GM21390 (cell line): Measurements from ENCODE around the gene TTC28.

ENCODE experiments used
- ATAC-seq: cut with Tn5 transposase; IDR thresholded peaks from one replicate; pipeline ENCODE4 v1.9.1; 2021; ENCODE audit not compliant: unreplicated experiment

The TTC28 gene

DNA sequence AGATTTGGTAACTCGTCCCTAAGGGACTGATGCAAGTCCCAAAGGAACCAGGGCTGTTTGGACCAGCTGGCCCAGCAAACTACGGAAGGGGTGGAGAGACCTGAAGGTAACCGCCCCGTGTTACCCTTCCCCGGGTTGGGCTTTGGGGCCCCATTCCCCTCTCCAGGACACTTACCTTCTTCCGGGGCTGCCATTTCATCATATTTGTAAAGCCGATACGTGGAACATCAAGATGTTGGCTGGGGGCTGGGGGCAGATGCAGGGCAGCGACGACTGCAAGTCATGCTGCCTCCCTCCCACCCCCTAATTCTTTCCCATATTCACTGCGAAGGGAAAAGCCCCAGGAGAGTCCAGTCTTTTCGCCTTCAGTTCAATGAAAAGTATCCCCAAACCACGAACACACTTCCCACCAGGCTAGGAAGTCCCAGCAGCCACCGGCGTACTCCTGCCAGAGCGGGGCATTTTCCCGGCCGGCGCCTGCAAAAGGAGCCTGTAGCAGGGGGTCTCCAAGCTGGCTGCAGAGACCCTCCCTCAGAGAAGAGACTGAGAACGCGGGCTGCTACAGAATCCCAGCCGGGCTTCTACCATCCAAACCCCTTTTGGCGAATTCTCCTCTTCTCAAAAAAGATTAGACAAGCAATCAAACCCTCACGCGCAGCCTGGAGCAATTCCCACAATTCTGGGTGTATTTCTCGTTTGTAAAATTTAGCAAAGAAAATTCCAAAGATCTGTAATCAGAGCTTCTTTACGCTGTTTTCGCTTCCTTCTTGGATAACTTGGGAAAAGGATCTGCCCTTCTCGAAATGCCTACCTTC, 236.7 kb downstream of the TTC28 start:
- ATAC-seq, result no peak

DNA sequence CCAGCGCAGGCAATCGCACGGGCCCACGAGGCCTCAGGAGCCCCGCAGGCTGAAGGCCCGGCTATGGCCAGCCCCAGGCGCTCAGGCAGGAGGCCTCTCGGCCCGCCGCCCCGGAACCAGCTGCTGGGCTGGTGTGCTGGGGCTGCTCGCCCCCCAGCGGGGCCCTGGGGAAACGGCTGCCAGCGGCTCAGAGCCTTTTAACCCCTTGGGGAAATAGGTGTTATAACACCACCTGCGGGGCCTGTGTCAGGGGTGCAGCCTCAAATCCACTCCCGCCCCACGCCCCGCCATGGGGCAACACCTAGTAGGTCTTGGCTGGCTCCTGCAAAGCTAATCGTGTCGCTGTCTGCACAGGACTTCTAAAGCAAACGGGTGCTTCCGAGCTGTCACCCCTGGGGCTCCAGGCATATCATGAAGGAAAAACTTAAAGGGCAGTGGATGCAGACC, 237.4 kb downstream of the TTC28 start:
- no peak for ATAC-seq

DNA sequence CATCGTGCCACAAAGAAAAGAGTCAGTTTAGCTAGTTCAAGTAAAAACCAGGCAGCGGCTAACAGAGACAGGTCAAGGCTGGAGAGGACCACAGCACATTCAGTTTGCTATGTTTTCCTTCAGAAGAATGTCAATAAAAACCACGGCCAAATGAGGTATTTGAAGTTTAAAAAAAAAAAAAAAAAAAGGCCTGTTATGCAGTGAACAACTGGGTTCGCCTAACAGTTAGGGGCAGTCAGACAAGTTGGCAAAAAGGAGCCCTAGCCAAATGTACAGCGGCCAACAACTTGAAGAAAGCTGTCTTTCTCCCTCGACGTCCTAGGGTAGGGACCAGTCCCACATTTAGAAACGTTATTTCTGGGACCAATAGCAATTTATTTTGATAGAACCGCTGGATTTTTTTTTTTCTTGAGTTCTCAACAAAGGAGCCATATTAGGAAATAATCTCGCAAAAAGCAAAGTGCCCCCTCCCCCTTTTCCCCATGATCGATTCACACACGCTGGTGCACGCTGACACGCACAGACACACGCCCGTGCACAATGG, 237.8 kb downstream of the TTC28 start:
- ATAC-seq, result no peak

DNA sequence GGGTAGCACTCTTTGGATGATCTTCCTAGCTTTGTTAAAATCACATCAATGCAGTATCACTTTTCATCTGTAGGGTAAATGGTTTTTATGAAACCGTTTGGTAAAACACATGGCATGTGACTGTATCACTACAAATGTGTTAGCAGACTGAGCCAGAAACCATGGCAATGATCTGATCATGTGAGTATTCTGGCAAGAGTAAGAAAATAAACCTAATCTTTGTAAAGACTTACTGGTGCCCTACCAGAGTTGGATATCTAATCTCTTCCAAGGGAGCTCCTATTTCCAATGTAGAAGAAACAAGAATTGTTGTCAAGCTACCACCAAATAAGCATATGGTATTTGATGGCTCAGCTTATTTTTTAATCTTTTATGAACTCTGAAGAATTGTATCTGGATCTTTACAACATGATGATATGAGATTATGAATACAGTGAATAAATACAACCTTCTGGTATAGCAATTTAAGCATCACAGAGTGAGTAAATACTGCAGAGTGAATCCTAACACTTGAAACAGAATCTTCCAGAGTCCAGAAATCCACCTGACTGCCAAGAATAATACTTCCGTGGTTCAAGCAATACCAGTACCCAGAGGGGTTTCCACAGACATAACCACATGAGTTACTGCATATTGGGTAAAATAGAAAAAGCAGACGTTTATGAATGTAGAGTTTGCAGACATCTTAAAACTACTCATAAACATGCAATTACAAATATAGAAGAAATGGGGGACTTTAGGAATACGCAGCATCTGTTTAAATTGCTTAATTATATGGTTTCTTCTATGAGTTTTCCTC, 238.8 kb downstream of the TTC28 start:
- no peak for ATAC-seq

DNA sequence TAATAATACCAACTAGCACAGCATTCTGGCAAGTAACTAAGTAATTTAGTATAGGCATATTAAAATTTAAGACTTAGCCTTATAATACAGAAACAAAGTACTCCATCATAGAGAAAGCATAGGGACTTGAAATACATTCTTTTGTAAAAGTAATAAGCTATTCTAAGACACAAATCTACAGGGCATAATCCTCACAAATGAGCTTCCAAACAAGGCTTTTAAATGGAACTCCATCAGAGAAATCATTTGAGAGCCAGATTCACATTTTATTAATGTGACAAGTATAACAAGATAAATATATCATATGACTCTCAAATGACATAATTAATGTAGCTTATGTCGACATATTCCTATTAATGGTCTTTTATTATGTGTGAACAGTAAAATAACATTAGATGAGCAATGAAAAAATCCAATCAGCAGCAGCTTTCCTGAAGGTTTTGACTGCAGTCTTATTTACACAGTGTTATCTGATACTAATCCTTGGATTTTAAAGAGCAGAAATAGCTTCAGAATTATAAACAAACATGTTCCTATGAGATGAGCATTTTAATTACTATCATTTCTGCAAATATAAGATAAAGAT, 241.4 kb downstream of the TTC28 start:
- ATAC-seq, result no peak

DNA sequence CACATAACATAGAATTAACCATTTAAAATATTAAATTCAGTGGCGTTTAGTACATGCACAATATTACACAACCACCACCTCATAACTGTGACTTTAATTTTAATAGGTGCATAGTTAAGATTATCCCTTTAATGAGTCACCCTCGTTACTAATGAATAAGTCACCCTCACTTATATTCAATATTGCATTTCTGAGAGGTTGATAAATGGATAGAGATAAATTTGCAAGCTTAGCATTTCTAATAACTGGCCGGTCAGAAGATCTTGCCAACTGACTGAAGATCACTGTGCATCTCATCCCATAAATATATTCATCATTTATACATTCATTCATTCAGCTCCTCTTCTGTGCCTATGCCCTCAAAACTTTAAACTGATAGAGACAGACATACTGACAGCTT, 243.7 kb downstream of the TTC28 start:
- no peak for ATAC-seq

DNA sequence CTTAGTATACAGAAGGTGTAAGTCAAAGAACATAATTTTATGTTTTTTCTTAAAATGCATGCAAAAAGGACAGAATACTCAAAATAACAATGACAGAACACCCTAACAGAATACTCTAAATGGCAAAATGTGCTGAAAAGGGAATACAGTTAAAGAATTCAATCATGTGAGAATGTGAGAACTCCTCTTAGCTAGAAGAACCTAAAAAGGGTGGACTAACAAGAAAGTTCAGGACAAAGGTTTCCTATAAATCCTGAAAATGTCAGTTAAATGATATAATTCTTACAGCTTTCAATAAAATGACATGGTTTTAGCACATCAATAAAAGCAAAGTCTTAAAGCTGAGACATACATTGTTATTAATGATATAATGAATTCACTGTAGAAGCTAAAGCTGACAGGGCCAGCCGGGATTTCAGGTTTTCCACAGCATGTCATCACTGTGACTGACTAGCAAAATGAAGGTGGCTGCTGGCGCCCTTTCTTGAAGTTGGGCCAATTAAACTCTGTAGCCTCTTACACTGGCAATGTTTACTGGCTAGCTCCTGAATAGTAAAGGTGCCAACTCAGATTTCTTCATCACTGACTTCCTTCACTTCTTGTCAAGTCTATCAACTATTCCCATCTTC, 244.4 kb downstream of the TTC28 start:
- ATAC-seq, result no peak

DNA sequence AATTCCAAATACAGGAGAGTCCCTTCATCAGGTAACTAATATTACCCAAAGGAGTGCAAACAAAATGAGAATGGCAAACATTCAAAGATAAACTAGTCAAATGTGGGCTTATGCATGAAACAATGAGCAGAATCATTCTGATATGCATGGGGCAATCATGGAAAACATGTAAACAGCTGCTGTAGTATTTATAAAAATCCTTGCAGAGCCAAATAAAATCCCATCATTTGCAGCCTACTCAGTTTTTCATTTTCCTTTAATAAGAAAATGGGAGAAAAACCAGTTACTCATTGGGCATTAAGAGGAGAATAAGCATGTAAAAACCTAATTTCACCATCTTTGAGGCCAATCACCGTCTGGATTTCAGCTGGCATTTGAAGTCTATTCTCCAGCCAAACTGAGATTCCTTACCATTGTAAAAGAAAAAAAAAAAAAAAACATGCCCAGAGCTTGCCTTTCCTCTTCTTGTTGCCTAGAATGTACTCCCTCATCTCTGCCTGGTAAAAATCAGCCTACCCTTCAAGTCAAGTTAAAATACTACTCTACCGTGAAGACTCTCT, 249.1 kb downstream of the TTC28 start:
- no peak for ATAC-seq

DNA sequence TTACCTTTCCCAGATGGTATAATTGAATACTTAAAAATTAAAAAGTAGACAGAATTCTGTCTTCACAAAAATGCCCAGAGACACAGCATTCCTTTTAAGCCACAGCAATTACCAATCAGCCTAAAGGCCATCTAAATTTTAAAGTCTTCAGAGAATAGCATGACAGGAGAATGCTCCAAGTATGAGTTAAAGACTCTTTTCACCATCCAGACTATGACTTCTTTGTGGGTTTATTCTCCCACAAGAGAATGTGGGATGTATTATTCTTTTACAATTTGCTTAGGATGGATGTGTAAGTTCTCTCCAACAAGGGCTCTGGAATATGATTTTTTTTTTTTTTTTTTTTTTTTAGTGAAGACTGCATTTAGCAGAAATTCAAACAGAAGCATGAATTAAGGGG, 249.9 kb downstream of the TTC28 start:
- no peak for ATAC-seq

DNA sequence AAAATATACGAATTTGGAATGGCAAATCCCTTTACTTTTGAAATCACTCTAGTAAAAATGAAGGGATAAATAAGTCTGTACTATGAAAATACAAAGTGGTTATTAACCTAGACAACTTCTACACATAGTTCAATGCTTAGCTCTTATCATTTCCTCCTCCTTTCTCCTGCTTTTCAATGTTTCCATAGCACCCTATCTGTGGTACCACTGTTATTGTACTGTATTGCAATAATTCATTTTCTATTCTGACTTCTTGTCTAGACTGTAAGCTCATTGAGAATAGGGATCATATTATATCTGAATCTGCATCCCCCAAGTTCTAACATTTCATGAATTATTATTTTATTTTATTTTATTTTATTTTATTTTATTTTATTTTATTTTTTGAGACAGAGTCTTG, 251.4 kb downstream of the TTC28 start:
- no peak for ATAC-seq

DNA sequence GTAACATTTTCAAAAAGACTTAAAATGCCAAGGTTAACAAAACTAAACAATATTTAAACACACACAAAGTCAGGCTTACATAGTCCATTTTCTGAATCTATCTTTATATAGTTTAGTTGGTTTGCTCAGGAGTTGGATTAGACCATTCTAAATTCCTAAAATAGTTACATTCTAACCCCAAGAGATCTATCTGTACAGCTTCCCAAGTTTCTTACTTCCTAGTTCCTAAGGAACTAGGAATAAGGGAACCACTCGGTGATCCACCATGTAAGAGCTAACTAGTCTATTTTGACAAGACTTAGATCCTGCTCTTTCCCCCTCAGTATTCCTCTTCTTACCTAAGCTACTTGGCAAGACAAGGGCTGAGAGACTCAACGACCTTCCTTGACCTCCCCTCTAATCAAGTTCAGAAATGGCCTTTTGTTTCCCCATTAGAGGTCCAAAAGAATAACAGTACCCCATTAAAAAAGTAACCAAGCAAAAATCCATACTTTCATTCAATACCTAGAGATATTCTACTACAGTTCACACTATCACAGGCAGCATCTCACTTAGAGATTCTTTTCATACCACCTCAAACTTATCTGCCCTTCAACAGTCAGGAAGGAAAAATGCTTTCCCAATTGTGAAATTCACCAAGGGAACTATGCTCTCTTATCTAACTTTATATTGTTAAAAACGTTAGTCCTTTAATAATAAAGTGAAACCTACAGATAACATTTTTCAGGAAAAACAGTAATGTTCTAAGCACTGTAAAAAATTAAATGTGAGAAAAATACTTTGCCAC, 253.1 kb downstream of the TTC28 start:
- no peak for ATAC-seq

DNA sequence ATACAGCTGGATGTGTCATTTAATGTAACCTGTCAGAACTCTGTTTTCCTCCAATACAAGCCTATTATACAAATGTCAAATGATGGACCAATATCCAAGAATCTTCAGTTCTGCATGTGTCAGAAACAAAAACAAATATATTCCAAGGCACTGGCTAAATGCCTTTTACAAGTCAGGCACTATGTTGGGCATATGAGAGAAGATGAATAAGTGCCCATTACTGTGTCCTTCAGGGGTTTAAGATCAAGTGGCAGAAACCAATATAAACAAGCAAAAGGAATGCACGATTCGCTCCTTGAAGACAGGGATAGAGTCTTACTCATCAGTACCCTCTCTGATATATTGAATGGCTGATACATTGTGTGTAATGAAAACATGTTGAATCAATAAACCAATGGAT, 254.4 kb downstream of the TTC28 start:
- ATAC-seq, result no peak

DNA sequence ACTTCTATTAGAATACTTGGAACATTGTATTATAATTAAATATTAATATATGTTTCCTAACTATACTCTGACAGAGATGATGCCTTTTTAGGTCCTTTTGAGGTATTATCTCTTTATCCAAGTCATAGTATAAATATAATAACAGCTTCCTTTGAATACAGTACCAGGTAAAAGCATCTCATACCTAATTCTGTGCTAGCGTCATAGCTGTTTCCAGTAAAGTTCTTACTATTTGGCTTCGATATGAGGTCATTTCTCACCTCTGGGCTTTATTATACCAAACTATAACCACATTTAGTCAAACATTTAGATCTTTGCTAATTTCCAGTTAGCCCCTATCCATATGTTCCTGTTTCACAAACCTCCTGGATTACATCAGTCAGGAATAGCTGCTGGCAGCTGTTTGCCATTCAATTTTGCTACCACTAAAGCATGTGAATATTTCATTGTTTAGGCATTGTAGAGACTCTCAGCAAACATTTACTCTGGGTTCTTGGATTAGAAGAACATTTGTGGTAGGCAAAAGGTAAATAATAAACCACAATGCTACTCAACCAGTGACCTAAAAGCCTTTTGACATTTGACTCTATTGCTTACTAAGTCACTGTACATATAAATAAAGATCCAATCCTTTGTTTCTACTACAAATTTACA, 255.1 kb downstream of the TTC28 start:
- ATAC-seq, result no peak

DNA sequence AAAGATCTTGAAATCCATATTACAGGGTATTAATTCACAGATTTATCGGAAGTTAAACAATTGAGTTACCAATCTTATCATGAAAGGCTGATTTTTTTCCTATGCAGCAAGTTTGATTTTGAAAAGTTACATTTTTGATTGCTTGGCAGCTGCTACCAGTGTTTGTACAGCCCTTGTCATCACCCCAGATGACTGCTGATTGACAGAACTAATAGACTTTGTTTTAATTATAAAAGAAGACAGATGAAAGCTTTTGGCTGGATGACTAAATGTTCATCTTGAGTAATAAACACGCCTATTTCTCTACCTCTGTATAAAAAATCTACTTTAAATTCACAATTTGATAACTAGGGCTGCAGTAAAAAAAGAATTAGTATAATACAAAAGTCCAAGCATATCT, 259.7 kb downstream of the TTC28 start:
- ATAC-seq, result no peak

DNA sequence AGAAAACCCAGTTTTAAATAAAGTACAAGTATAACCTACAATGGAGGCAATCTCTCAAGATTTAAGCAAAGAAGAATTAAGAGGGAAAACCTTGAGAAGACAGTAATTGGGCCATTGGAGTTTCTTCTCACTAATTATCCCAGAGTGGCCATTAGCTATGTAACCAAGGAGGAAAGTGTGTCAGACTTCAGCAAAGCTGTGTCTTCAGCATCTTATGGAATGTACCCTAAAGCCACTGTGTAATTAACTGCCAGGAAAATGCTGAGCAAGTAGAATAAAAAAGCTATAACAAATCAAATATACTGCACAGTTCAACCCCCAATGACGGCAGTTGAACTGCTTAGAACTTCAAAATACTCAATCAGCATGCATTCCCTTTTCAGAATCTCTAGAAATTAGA, 261.6 kb downstream of the TTC28 start:
- no peak for ATAC-seq

DNA sequence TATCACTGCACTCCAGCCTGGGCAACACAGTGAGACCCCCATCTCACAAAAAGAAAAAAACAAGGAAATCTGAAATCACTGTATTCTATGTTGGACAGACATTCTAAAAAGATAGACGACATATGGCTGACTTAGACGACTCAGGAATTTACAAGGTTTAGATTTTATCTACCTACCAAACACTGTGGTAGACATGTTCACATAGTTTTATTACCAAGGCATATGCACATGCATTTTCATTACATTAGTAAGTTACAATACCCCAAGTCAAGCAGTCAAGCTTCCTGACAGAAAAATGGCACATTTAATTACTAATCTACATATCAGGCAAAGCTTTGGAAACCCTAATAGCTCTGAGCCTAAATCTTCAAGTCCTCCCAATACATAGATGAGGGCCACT, 262.2 kb downstream of the TTC28 start:
- ATAC-seq, result no peak

DNA sequence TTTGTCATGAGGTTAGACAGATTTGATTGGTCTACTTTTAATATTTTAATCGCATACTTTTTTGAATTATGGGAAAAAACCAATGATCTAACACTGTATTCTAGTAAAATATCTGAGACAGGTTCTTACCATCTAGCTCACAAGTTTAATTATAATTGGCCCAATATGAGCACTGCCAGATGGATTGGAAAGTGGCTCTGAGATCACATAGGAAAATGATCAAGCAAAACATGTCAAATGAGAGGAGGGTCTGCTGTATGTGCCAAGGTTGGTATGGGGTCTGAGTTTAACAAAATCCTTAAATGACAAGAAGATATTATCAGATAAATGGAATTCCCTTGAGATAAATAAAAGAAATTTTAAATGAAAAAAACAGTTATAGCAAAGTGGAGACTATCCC, 264.7 kb downstream of the TTC28 start:
- ATAC-seq, result no peak

DNA sequence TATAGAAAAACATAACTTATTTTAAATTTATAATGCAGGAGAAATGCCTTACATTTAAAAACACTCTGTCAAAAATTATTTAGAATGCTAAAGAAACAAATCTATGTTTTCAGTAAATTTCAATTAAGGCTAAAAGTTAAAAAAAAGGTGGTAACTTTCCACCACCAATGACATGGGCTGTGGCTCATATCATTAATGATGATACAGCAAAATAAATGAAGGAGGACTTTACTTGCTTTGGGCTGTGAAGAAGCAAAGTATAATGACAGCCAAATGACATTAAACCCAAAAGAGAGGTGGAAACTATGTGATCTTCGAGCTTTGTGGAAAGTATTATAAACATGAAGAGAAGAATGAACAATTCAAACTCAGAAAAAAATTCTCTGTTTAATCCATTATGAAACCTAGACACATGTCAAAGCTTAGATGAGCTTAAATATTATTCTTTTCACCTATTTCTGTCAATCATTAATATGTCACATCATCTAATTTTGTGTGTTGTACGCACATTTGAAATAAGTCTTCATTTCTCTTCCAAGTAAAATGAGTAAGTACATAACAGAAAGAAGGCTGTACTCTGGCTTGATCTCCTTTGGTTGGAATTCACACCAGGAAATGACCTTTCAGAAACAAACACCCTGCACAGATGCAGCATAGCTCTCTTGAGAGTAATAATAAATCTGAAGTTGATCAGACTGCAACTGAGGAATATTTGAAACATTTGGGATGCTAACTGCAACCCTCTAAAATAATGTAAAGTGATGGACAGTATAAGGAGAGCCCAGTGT, 265.8 kb downstream of the TTC28 start:
- ATAC-seq, result no peak

DNA sequence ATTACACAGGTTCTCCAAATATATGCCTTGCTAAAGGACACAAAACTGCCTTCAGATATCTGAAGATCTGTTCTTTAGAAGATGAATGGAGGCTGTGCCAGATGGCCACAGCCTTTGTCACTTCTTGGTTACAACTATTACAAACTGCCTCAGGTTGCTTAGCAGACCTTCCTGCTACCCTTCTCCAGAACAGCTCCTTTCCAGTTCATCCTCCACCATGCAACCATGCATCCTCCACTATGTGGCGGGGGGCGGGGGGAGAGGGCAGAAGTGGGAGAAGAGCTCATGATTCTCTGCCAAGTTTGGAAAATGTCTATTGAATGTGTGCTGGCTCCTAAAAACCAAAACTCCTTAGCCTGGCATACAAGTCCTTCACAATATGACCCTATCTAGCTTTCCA, 267.5 kb downstream of the TTC28 start:
- no peak for ATAC-seq
